ENCODE results near the gene ILDR2.

Gene ILDR2

DNA sequence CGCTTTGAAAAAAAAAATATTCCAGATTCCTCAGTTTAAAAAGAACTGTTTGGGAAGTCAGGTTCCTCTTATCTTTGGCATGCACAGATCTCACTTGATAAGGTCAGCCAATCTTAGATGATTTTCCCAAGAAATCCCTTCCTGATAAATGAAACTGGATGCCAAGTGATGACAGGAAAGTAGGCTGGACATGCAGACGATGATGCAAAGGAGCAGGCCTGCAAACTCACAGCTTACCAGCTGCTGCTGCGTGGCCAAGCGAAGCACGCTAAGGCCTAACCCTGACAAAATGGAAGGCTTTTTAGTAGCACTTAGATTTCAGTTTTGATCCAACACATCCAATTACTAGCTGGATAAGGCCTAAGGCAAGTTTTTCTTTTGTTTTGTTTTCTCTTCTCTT lies 109.4 kb downstream of the ILDR2 start:
- H3K4me3 ChIP-seq (replicated peaks in 1 of 2; ENCODE audit: low read depth in 2 of 2, low read length in 2 of 2): no peak overlapping the region
- peak; percentile 28 to 35 for DNase-seq (ENCODE audit: low read depth in 2 of 2)
- TF ChIP-seq, protein P1, sequence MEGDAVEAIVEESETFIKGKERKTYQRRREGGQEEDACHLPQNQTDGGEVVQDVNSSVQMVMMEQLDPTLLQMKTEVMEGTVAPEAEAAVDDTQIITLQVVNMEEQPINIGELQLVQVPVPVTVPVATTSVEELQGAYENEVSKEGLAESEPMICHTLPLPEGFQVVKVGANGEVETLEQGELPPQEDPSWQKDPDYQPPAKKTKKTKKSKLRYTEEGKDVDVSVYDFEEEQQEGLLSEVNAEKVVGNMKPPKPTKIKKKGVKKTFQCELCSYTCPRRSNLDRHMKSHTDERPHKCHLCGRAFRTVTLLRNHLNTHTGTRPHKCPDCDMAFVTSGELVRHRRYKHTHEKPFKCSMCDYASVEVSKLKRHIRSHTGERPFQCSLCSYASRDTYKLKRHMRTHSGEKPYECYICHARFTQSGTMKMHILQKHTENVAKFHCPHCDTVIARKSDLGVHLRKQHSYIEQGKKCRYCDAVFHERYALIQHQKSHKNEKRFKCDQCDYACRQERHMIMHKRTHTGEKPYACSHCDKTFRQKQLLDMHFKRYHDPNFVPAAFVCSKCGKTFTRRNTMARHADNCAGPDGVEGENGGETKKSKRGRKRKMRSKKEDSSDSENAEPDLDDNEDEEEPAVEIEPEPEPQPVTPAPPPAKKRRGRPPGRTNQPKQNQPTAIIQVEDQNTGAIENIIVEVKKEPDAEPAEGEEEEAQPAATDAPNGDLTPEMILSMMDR (IDR thresholded peaks at IDR 0.05; ENCODE audit: low read depth, low read length): no peak

DNA sequence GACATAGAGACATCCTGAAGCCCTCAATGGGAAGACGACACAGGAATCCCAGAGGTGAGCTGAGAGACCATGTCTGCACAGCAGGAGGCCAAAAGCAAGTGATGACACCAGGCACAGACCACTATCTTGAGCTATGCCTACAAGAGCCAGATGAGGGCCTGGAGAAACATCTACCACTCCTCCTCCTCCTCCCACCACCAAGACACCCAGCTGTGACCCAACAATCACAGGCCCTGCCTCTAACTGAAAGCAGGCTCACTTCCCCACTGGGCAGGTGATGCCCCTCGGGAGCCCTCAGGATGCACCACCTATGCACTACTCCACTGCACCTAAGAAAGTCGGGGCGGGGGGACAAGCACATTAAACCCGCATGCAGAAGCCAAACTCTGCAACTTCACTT lies 115.7 kb downstream of the ILDR2 start:
- H3K4me3 ChIP-seq (replicated peaks in 1 of 2; ENCODE audit: low read depth in 2 of 2, low read length in 2 of 2): no peak overlapping the region
- TF ChIP-seq, protein P1 (IDR thresholded peaks at IDR 0.05; ENCODE audit: low read depth, low read length): no peak

DNA sequence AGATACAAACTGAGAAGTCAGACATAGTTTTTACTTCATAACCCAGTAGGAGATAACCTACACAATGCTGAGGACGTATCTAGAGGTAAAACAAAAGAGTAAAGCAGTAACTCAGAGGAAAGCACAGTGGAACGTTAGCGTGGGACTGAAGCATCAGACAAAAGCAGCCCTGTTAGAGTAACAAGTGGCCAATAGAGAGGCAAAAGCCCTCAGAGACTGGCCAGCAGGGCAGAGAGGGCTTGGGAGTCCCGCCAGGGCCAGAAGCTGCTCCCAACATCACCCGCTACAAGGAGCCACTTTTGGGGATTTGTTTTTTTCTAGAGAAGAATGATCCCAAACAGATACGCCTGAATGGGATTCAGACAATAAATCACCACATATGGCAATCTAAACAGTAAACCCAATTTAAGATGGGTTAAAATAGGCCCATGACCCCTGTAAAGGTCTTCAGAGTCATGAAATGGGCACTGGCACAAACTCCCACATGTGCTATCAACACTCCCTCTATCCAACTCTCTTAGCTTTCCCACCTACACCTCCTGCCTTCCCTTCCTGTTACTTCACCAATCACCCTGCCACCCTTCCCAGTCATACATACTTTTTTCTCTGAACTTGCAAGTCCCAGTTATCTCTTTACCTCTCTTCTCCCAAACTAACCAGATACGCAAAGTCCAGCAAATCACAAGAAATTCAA lies 116.5 kb downstream of the ILDR2 start:
- DNase-seq (ENCODE audit: low read depth in 2 of 2): no peak
- H3K4me3 ChIP-seq (replicated peaks in 1 of 2; ENCODE audit: low read depth in 2 of 2, low read length in 2 of 2): no peak overlapping the region
- TF ChIP-seq, protein P1 (IDR thresholded peaks at IDR 0.05; ENCODE audit: low read depth, low read length): no peak

More for the DNA sequence above, 115.7 kb downstream of the ILDR2 start:
- no peak for DNase-seq (ENCODE audit: low read depth in 2 of 2)

Data from cardiac fibroblast (primary cell).